Mucosa of descending colon (tissue), 3 donors: ENCODE data around the gene NT5DC2. TPM values are rescaled to one million over a fixed set of nuclear protein-coding genes. Genes with fewer than 3 reads are reported as not detected.

ENCODE experiments used
- ATAC-seq: fragments of 200-7000 bp; cut with Tn5 transposase; one replicate; pipeline ENCODE4 v1.9.1; 2020; ENCODE audit warnings: mild to moderate bottlenecking, moderate library complexity
- DNase-seq, 3 donors: peaks; one replicate each; pipeline ENCODE4 v3.0.0-alpha.2; 2020
- H3K36me3 ChIP-seq: fragments of 200-600 bp; one replicate; pipeline ENCODE4 v1.8.0; 2021; ENCODE audit warnings: low read depth, mild to moderate bottlenecking
- H3K4me1 ChIP-seq: fragments of 200-600 bp; one replicate; pipeline ENCODE4 v1.8.0; 2021; ENCODE audit warnings: low read depth, mild to moderate bottlenecking
- H3K4me3 ChIP-seq: fragments of 200-600 bp; one replicate; pipeline ENCODE4 v1.8.0; 2021; ENCODE audit warnings: mild to moderate bottlenecking
- H3K9me3 ChIP-seq: fragments of 200-600 bp; one replicate; pipeline ENCODE4 v1.8.0; 2021; ENCODE audit warnings: mild to moderate bottlenecking
- intact Hi-C, 2 donors: fragments of 100-400 bp; cut with DNase I in 1 of 2; cut with micrococcal nuclease in 1 of 2; formaldehyde crosslinking; loops; one replicate each; pipeline versions ENCODE4 v1.11.0 to v1.11.1; 2022; cut with DNase I, micrococcal nuclease
- long read RNA-seq, 2 donors: library from polyadenylated mRNA; unstranded; transcript quantifications; one replicate each; pipeline ENCODE4 v2.0.0, GENCODE V29; 2019 to 2021
- total RNA-seq, 3 donors: library from RNA; stranded (reverse); fragmentation: NEBNext Ultra II Directional in 2 of 3; extraction: Animal tissue kit (Norgen Biotek cat#: 25700) in 2 of 3; gene quantifications; one replicate each; pipeline versions ENCODE4 v1.2.1 to v1.2.4, GENCODE V29; 2021 to 2023
- TF ChIP-seq, protein P1 (sequence below): fragments of 200-600 bp; IDR thresholded peaks from one replicate; pipeline ENCODE4 v1.8.0; 2022; ENCODE audit warnings: antibody characterized with exemption, mild to moderate bottlenecking
- donor health status: DM: no; HTN: no; CAD: no; lungs with moderate emphysema.
- donor health status: DM: no; HTN: no; CAD: no.
- donor health status: DM: no; HTN: yes; CAD: no.

Gene NT5DC2
- total RNA-seq: 10 to 100 TPM in 2 of 3 donors, 1 to 10 TPM in 1; 5.7 to 20.2 (median 17.2) TPM
- long read RNA-seq, donor 1, transcript NT5DC2-202 (14 exons, 1,795 nt): major isoform, 20 of 41 reads
- long read RNA-seq, donor 1, partial matches to known transcripts: 5 of 41 reads
- long read RNA-seq, donor 1, other reads (novel, unspliced or antisense): 13 of 41 reads
- long read RNA-seq, donor 2, partial matches to known transcripts: 1 of 2 reads
- long read RNA-seq, donor 2, other reads (novel, unspliced or antisense): 1 of 2 reads

DNA sequence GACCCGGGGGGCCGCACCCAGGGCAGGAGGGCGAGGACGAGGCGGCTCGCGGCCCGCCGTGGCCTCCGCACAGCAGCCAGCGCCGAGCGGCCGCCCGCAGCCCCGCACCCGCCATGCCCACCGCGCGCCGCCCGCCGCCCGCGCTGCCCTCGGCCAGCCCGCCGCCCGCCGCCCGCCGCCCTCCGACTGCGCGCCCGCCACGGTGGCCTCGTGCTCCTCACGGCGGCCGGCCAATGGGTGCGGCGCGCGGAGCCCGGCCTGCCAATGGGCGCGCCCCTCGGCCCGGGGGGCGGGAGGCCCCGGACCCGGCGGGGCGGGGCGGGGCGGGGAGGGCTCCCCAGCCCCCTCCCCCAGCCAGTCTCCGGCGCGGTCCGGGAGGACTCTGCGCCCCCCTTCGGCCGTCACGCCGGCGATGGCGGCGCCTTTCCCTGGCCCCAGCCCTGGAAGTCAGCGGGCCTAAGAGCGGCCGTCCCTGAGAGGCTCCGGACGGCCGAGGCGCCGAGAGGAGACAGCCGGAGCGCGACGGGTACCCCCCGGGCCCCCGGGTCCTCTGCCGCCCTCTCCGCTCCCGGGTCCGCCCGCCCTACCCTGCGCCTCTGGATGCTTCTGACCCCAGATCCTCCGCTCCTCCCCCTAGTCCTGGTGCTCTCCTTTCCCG lies at the start of gene NT5DC2:
Gene NT5DC2 (minus strand): TSS at position 235 of the 658 bp plus-strand sequence. CDS start 120 bp downstream, at position 115.
- intact Hi-C loops: no loop called here
- no peaks in the 10 kb centered on the region for H3K36me3 ChIP-seq
- peak; percentile 37 for ATAC-seq
- no peaks in the 10 kb centered on the region for H3K9me3 ChIP-seq
- TF ChIP-seq, protein P1, sequence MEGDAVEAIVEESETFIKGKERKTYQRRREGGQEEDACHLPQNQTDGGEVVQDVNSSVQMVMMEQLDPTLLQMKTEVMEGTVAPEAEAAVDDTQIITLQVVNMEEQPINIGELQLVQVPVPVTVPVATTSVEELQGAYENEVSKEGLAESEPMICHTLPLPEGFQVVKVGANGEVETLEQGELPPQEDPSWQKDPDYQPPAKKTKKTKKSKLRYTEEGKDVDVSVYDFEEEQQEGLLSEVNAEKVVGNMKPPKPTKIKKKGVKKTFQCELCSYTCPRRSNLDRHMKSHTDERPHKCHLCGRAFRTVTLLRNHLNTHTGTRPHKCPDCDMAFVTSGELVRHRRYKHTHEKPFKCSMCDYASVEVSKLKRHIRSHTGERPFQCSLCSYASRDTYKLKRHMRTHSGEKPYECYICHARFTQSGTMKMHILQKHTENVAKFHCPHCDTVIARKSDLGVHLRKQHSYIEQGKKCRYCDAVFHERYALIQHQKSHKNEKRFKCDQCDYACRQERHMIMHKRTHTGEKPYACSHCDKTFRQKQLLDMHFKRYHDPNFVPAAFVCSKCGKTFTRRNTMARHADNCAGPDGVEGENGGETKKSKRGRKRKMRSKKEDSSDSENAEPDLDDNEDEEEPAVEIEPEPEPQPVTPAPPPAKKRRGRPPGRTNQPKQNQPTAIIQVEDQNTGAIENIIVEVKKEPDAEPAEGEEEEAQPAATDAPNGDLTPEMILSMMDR: no peak
- DNase-seq: peak; percentile 62 to 80 (median 62)
- peak within 1 kb of the TSS; percentile 26 for H3K4me3 ChIP-seq
- H3K4me1 ChIP-seq: peaks cover 29% of the 10 kb centered on the region

DNA sequence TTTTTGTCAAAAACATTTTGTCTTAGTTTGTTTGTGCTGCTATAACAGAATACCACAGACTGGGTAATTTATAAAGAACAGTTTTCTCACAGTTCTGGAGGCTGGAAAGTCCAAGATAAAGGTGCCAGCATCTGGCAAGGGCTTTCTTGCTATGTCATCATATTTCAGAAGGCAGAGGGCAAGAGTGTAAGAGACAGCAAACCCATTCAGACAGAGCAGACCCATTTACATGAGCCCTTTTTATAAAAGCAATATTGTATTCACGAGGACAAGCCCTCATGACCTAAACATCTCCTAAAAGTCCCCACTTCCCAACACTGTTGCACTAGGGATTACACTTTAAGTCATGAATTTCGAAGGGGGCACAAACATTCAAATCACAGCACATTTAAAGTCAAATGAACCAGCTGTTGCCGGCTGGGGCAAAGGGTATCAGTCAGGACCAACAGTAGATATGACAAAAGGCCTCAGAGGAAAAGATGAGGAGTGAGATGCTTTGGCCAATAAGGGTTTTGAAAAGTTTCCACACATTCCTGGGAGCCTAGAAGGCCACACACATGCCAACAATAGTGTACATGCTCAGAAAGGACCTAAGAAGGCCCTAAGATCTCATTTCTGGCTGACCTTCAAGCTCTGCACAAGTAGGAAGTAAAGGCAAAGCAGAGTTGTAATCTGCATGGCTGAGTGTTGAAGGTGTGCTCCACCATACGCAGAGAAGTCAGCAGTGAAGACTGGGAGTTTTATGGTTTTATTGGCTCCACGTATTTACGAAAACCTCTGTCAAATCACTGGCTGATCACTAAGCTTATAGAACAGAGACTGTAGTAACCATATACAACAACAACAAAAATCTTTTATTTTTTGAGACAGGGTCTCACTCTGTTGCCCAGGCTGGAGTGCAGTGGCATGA lies 40.7 kb upstream of the NT5DC2 start:
- no peaks in the 10 kb centered on the region for H3K4me1 ChIP-seq
- peaks cover 6% of the 10 kb centered on the region for H3K36me3 ChIP-seq
- peak; percentile 72 for ATAC-seq

DNA sequence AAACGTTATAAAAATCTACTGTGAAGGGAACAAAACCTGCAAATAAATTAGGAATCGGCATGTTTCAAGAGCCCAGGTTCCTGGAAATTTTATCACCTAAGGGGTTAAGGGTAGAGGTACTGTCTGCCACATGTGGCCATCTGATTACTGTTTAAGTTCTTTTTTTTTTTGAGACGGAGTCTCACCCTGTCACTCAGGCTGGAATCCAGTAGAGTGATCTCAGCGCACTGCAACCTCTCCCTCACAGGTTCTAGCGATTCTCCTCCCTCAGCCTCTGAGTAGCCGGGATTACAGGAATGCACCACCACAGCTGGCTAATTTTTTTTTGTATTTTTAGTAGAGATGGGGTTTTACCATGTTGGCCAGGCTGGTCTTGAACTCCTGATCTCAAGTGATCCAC lies 38.6 kb upstream of the NT5DC2 start:
- DNase-seq (no peak), ATAC-seq (no peak)
- H3K36me3 ChIP-seq: no peaks in the 10 kb centered on the region

More for the DNA sequence above, 40.7 kb upstream of the NT5DC2 start:
- H3K9me3 ChIP-seq: no peaks in the 10 kb centered on the region
- intact Hi-C loops: no loop called here
- DNase-seq: peak in 1 of 3 donors; percentile 6
- H3K4me3 ChIP-seq: no peak overlapping the region
- TF ChIP-seq, protein P1: no peak

DNA sequence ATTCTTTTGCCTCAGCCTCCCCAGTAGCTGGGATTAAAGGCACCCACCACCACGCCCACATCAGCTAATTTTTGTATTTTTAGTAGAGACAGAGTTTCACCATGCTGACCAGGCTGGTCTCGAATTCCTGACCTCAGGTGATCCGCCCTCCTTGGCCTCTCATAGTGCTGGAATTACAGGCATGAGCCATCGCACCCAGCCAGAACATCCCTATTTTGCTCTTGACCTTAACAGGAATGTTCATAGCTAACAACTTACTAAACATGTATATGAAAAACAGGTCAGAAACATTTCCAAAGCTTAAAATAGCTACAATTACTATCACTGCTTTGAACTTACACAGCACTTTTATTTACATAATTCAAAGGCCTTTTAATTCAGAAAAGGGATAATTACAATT lies 36.4 kb upstream of the NT5DC2 start:
- Histone ChIP-seq H3K4me3 (no peak overlapping the region), H3K4me1 (no peaks in the 10 kb centered on the region), H3K9me3 (no peaks in the 10 kb centered on the region), H3K36me3 (no peaks in the 10 kb centered on the region)
- DNase-seq (no peak), ATAC-seq (no peak)
- TF ChIP-seq, protein P1: no peak
- intact Hi-C loops: no loop called here

More for the DNA sequence above, 38.6 kb upstream of the NT5DC2 start:
- no peaks in the 10 kb centered on the region for H3K9me3 ChIP-seq
- H3K4me3 ChIP-seq: no peak overlapping the region
- intact Hi-C loops: no loop called here
- TF ChIP-seq, protein P1: no peak
- H3K4me1 ChIP-seq: no peaks in the 10 kb centered on the region

DNA sequence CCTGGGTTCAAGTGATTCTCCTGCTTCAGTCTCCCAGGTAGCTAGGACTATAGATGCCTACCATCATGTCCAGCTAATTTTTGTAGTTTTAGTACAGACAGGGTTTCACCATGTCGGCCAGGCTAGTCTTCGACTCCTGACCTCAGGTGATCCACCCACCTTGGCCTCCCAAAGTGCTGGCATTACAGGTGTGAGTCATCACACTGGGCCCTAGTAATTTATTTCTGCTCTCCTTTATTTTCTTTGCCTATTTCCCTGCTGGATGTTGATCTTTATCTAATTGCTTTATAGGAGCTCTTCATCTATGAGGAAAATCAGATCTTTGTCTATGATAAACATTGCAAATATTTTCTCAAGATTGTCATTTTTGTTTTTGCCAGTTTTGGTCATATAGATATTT lies 34.4 kb upstream of the NT5DC2 start:
- intact Hi-C loops: no loop called here
- Histone ChIP-seq H3K9me3 (no peaks in the 10 kb centered on the region), H3K4me1 (no peaks in the 10 kb centered on the region), H3K36me3 (no peaks in the 10 kb centered on the region), H3K4me3 (no peak overlapping the region)
- ATAC-seq (peak; percentile 35), DNase-seq (no peak)
- TF ChIP-seq, protein P1: no peak
